C4-2B (cell line): ENCODE measurements around the gene CSGALNACT2.
"Not testable (repeated sequence)": the region's sequence is repeated elsewhere in the genome, so short reads cannot be mapped to it uniquely, and the experiment has no call there.

Experiments used
- H3K27ac ChIP-seq: fragments of 450-650 bp; 2 replicates; pipeline ENCODE4 v1.5.1; 2017
- ZFX ChIP-seq: fragments of 450-650 bp; IDR thresholded peaks from 2 replicates; pipeline ENCODE4 v1.6.1; 2017
- TF ChIP-seq, protein P1 (sequence below): fragments of 450-650 bp; conservative IDR thresholded peaks from 2 replicates; pipeline ENCODE4 v1.5.1; 2017; ENCODE audit warnings: mild to moderate bottlenecking

Gene CSGALNACT2

DNA sequence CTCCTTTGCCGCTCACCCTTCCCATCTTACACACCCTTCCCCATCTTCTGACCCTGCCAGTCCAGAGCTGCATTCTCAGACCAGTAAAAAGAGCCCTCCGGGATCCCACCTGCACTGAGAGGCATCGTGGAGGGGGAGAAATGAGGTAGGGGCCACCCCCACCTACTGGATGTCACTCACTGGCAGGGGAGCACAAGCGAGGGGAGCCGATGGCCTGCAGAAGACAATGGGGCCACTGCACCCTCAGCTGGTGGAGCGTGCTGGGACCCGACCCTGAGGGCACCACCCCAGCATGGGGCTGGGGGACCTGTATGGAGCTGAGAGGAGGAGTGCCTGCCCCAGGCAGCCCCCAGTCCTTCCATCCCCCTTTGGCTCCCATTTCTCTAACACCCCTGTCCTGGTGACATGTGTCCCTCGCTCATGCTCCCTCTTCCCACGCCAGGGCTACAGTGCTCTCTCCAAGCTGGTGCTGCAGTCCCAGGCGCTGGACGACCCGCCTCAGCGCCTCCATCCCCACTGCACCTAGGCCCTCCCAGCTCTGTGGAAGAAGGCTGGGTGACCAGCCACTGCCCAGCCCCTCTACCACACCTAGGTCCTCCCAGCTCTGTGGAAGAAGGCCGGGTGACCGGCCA lies 78.8 kb downstream of the CSGALNACT2 start:
- TF ChIP-seq ZFX = no peak
- TF ChIP-seq, protein P1, sequence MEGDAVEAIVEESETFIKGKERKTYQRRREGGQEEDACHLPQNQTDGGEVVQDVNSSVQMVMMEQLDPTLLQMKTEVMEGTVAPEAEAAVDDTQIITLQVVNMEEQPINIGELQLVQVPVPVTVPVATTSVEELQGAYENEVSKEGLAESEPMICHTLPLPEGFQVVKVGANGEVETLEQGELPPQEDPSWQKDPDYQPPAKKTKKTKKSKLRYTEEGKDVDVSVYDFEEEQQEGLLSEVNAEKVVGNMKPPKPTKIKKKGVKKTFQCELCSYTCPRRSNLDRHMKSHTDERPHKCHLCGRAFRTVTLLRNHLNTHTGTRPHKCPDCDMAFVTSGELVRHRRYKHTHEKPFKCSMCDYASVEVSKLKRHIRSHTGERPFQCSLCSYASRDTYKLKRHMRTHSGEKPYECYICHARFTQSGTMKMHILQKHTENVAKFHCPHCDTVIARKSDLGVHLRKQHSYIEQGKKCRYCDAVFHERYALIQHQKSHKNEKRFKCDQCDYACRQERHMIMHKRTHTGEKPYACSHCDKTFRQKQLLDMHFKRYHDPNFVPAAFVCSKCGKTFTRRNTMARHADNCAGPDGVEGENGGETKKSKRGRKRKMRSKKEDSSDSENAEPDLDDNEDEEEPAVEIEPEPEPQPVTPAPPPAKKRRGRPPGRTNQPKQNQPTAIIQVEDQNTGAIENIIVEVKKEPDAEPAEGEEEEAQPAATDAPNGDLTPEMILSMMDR = no peak
- H3K27ac ChIP-seq = no peak overlapping the region

DNA sequence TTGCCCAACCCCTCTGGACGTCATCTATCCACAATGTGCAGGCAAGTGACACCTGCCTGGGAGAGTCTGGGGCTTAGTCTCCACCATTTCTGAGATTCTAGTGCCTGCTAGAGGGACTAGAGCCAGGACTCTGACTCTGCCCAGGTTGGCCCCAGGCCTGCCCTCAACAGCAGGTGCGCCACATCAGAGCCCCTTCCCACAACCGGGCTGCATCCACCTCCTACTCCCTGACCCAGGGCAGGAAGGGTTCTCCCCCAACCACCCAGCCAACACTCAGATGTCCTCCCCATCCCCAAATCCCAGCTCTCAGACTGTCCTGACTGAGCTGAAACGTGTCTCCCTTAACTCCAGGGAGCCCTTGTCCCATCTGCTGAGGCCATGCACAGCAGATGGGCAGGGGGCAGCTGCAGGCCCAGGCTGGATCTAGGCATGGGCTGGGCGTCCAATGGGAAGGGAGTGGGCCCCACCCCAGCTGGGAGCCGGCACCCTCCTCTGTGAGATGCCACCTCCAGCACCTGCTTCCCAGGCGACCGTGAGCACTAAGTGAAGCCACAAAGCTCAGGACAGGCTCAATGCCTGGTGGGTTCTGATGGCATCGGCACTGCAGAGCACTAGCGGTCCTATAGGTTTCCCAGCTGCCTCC lies 79.4 kb downstream of the CSGALNACT2 start:
- TF ChIP-seq ZFX = no peak
- TF ChIP-seq, protein P1 = no peak
- H3K27ac ChIP-seq = no peak overlapping the region

DNA sequence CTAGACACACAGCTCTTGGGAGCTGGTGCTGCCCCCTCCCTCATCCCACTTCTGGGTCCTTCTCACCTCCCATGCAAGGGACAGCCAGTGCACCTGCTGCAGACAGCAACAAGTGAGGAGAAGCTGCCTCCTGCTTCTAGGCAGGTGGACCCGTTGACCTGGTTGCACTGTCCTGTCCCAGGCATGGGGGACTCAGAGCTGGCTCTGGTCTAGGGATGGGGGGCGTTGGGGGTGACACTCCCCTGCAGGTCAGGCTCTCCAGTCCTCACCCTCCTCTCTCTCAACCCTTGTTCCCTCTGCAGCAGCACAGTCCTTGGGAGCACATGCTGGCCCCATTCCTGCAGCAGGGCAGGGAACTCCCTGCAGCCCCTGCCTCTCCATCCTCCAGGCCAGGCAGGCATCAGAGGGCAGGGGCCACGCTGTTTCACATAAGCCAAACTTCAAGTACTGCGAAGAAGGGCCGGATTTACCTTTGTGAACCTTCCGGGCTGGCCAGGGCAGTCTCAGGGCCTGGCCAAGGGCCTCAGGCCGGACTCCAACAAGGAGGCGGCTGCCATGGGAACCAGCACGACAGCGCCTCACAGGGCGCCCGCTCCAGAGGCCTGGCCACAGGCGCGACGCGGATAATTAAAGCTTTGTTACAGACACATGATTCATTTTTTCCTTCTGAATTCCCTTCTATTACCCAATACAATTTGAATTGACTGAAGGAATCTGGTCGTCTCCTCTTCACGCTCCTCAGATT lies 80.1 kb downstream of the CSGALNACT2 start:
- no peak for TF ChIP-seq ZFX
- TF ChIP-seq, protein P1 = no peak
- H3K27ac ChIP-seq = no peak overlapping the region

DNA sequence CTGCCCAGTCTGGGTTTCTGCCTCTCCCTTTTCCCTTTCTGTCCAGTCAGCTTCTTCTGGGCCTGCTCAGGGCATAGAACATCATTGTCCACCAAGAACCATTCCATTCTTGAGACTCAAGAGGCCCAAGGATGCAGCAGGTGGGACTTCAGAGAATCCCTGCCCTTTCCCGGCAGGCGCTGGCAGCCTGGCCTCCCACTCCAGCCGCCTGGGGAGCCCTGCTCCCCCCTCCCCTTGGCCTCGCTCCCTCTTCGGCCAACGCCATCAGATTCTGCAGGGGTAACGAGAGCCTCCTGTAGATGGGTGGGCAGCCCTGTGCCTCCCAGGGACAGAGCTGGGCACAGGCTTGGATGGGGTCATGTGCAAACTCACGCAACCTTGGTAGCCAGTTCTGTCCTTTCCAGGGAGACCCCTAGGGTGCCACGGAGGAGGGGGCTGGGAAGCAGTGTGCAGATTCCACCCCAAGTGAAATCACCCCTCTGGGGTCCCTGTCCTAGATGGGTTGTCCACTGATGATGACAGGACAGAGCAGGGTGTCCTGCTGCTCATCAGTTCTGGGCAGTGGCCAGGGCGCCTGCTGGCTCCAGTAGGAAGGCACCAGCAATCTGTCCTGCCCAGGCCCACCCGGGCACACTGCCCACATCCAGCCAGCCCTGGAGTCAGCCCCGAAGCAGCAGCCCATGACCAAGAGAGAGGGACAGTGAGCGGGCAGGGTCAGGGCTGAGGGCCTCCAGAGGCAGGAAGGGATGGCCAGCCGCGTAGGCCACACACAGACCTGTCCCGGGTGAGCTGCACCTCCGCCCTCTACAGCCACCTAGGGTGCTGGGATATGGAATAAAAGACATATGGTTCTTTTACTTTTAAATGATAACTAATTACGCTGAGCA lies 80.9 kb downstream of the CSGALNACT2 start:
- no peak overlapping the region for H3K27ac ChIP-seq
- no peak for TF ChIP-seq ZFX
- TF ChIP-seq, protein P1 = no peak

DNA sequence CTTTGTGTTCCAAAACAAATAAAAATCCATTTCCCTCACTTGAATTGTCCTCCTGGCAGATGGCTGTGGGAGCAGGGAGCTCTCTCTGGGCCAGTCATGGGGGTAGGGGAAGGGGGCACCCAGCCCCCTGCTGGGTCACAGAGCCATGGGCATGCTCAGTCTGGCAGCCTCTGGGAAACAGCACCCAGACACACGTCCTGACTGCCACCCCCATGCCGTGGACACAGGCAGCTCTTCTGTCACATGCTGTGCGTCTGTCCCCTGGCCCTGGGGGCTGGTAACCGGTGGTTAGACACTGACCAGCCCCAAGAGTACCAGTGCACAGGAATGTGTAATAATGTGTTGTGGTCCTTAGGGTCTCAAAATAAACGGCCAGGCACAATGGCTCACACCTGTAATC lies 81.6 kb downstream of the CSGALNACT2 start:
- TF ChIP-seq ZFX = no peak
- TF ChIP-seq, protein P1 = no peak
- no peak overlapping the region for H3K27ac ChIP-seq

DNA sequence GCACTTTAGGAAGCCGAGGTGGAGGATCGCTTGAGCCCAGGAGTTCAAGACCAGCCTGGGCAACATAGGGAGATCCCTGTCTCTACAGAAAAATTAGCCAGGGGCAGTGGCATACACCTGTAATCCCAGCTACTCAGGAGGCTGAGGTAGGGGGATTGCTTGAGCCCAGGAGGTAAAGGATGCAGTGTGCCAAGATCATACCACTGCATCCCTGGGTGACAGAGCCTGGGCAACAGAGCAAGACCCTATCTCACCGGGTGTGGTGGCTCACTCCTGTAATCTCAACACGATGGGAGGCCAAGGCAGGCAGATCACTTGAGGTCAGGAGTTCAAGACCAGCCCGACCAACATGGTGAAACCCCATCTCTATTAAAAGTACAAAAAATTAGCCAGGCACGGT lies 82.0 kb downstream of the CSGALNACT2 start:
- not testable (repeated sequence) for H3K27ac ChIP-seq

DNA sequence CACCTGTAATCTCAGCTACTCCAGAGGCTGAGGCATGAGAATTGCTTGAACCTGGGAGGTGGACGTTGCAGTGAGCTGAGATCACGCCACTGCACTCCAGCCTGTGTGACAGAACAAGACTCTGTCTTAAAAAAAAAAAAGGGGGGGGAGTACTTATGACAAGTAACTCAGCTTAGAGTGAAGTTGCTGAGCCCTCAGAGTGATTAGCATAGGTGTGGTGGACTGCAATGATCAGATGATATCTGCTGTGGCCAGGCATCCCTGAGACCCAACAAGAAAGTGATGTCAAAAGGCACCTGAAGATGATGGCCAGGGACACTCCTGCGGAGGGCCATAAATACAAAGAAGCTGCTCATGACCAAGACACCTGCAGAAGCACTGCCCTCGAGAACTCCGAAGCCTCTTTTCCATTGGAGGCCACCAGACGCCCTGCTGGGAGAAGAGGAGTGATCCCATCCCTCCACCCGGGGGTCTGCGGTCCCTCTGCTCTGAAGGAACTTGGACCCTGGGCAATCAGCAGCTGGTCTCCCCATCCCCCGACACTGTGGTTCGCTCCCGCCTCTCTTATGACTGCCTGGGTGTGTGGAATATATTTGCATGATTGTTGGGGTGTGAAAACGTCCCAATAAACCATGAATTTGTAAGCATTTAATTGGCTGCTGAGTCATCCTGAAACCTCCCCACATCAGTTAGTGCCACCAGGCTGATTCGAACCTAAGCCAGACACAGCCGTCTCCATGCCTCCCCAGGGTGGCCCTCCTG lies 82.6 kb downstream of the CSGALNACT2 start:
- H3K27ac ChIP-seq = no peak overlapping the region
- no peak for TF ChIP-seq ZFX
- TF ChIP-seq, protein P1 = no peak
